ENCODE measurements around the gene GRIFIN. TPM values are rescaled to one million over a fixed set of nuclear protein-coding genes. Genes with fewer than 3 reads are reported as not detected.

Gene GRIFIN
- total RNA-seq, 6 experiments from 2014 or later: not detected

DNA sequence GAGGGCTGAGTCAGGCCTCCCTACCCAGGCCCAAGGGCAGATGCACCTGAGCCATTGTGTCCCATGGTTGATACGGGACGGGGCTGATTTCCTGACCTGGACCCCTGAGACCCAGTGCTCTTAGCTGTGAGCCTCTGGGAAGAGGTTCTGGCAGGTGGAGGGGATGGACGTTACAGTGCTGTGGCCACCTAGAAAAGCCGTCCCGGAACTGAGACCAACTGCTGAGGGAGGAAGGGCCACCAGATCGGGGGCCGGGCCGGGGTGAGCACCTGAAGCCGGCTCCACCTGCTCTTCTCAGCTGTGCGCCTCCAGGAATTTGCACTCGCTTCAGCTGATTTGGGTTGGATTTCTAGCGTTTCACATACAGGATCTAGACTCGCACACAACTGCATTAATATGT is 37.4 kb downstream of the GRIFIN start:
- no peaks in the 10 kb centered on the region for H3K27me3 Mint-ChIP-seq (ENCODE audit: insufficient read depth)
- no peaks in the 10 kb centered on the region for H3K4me1 Mint-ChIP-seq (ENCODE audit: low read depth)
- TF ChIP-seq, protein P1, sequence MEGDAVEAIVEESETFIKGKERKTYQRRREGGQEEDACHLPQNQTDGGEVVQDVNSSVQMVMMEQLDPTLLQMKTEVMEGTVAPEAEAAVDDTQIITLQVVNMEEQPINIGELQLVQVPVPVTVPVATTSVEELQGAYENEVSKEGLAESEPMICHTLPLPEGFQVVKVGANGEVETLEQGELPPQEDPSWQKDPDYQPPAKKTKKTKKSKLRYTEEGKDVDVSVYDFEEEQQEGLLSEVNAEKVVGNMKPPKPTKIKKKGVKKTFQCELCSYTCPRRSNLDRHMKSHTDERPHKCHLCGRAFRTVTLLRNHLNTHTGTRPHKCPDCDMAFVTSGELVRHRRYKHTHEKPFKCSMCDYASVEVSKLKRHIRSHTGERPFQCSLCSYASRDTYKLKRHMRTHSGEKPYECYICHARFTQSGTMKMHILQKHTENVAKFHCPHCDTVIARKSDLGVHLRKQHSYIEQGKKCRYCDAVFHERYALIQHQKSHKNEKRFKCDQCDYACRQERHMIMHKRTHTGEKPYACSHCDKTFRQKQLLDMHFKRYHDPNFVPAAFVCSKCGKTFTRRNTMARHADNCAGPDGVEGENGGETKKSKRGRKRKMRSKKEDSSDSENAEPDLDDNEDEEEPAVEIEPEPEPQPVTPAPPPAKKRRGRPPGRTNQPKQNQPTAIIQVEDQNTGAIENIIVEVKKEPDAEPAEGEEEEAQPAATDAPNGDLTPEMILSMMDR (IDR thresholded peaks at IDR 0.05): no peak
- DNase-seq: no peak
- no peak overlapping the region for H3K27ac Mint-ChIP-seq
- H3K36me3 Mint-ChIP-seq (ENCODE audit: low read depth): no peaks in the 10 kb centered on the region
- no peaks in the 10 kb centered on the region for H3K9me3 Mint-ChIP-seq
- H3K4me3 Mint-ChIP-seq: no peak overlapping the region

GRCh38 chr7:2438186-2438585 is 38.0 kb downstream of the GRIFIN start:
- H3K4me1 Mint-ChIP-seq (ENCODE audit: low read depth): no peaks in the 10 kb centered on the region
- no peak overlapping the region for H3K4me3 Mint-ChIP-seq
- TF ChIP-seq, protein P1 (IDR thresholded peaks at IDR 0.05): no peak
- H3K36me3 Mint-ChIP-seq (ENCODE audit: low read depth): no peaks in the 10 kb centered on the region
- no peak overlapping the region for H3K27ac Mint-ChIP-seq
- no peaks in the 10 kb centered on the region for H3K9me3 Mint-ChIP-seq
- H3K27me3 Mint-ChIP-seq (ENCODE audit: insufficient read depth): no peaks in the 10 kb centered on the region
- DNase-seq: no peak

DNA sequence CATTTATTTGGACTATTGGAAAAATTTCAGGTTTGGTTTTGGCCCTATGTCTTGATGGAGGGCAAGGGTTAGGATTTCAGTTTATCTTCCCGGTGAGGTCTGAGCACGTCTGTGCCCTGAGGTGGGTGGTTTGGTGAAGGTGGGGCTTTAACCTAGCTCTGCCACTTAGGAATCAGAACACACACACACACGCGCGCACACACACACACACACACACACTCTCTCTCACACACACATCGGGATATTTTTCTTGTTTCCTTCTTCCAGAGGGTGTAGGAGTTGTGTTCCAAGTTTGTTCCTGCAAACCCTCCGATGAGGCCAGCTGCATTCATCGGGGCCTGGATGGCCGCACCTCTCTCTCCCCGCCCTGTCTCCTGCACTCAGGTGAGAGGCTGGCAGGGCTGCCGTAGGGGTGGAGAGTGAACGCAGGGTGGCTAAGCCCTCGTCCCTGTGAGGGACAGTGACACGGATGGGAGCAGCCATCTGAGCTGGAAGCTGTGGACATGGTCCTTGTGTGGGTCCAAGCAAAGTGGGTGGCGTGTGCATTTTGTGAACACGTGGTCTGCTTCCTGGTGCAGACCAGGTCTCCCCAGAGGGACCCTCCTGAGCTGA is 38.6 kb downstream of the GRIFIN start:
- Mint-ChIP-seq H3K4me1 (ENCODE audit: low read depth) (no peaks in the 10 kb centered on the region), H3K36me3 (ENCODE audit: low read depth) (no peaks in the 10 kb centered on the region), H3K4me3 (no peak overlapping the region), H3K9me3 (no peaks in the 10 kb centered on the region), H3K27ac (no peak overlapping the region), H3K27me3 (ENCODE audit: insufficient read depth) (no peaks in the 10 kb centered on the region)
- no peak for DNase-seq
- TF ChIP-seq, protein P1 (IDR thresholded peaks at IDR 0.05): no peak

DNA sequence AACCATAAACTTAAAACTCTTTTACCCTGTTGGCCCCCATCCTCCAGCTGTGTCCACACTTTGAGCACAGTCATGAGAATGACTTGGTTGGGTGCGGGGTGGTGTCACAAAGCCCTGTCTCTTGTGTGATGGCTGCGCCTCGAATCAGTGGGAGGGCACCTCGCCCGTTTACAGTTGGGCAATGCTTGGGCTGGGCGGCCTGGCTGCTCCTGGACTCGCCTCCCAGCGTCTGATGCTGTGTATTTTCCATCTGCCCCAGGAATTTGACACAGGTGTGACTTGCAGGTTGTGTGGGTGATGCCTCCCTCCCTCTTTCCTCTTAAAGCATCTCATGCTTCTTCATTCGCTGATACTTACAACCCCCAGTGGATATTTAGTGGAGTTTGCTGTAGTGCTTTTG is 39.1 kb downstream of the GRIFIN start:
- Mint-ChIP-seq H3K4me3 (no peak overlapping the region), H3K36me3 (ENCODE audit: low read depth) (no peaks in the 10 kb centered on the region), H3K27me3 (ENCODE audit: insufficient read depth) (no peaks in the 10 kb centered on the region), H3K4me1 (ENCODE audit: low read depth) (no peaks in the 10 kb centered on the region), H3K9me3 (no peaks in the 10 kb centered on the region), H3K27ac (no peak overlapping the region)
- TF ChIP-seq, protein P1 (IDR thresholded peaks at IDR 0.05): no peak
- DNase-seq: no peak

GRCh38 chr7:2436341-2437104 is 39.7 kb downstream of the GRIFIN start:
- Mint-ChIP-seq H3K4me1 (ENCODE audit: low read depth) (no peaks in the 10 kb centered on the region), H3K27me3 (ENCODE audit: insufficient read depth) (no peaks in the 10 kb centered on the region), H3K27ac (no peak overlapping the region), H3K9me3 (no peaks in the 10 kb centered on the region), H3K4me3 (no peak overlapping the region), H3K36me3 (ENCODE audit: low read depth) (no peaks in the 10 kb centered on the region)
- no peak for DNase-seq
- TF ChIP-seq, protein P1 (IDR thresholded peaks at IDR 0.05): no peak
